RWPE1 (cell line): ENCODE data around the gene MCM3.
A peak's percentile ranks its signal among the peaks of the same experiment; 100 is the strongest.

Experiments
- CTCF ChIA-PET: fragments of 350-600 bp; sonication (Branson Sonifier 250); formaldehyde crosslinking; extraction: SDS; loops from one replicate; lab custom pipeline; 2021; lab: Yijun Ruan, JAX
- POLR2A ChIA-PET: fragments of 400-600 bp; formaldehyde crosslinking; extraction: SDS; loops from one replicate; lab custom pipeline; 2020; ENCODE audit warnings: antibody characterized with exemption; ENCODE audit not compliant: low non-redundant PET; lab: Yijun Ruan, JAX
- DNase-seq: peaks from one replicate; pipeline ENCODE4 v3.0.0; 2012; ENCODE audit warnings: low spot score
- H3K27ac ChIP-seq: fragments of 450-650 bp; 2 replicates; pipeline ENCODE4 v1.5.1; 2017
- CTCF ChIP-seq: fragments of 450-650 bp; conservative IDR thresholded peaks from 2 replicates; pipeline ENCODE4 v1.5.1; 2017; ENCODE audit warnings: low read depth, mild to moderate bottlenecking

The MCM3 gene

GRCh38 chr6:52244400-52244799, 40.1 kb downstream of the MCM3 start, which contains the start of gene IL17F:
IL17F (minus strand) TSS chr6:52244500; CDS start chr6:52244429, 71 bp downstream.
- TF ChIP-seq CTCF, result no peak
- CTCF ChIA-PET, result no interaction called here
- no peak for DNase-seq
- no peak within 1 kb of the TSS for H3K27ac ChIP-seq
- POLR2A ChIA-PET, result no interaction called here

GRCh38 chr6:52243282-52243893, 41.2 kb downstream of the MCM3 start:
- H3K27ac ChIP-seq, result no peak overlapping the region
- ChIA-PET CTCF (no interaction called here), POLR2A (no interaction called here)
- TF ChIP-seq CTCF, result no peak
- DNase-seq, result no peak

GRCh38 chr6:52241819-52242218, 42.7 kb downstream of the MCM3 start:
- POLR2A ChIA-PET, result no interaction called here
- TF ChIP-seq CTCF, result no peak
- CTCF ChIA-PET, result interaction anchor here (1.0 kb wide), 1 partner anchor 8 kb away, joined by 5 read pairs; no protein-coding TSS in a partner anchor
- DNase-seq, result no peak
- H3K27ac ChIP-seq, result no peak overlapping the region

GRCh38 chr6:52233975-52234823, 50.3 kb downstream of the MCM3 start:
- POLR2A ChIA-PET, result no interaction called here
- H3K27ac ChIP-seq, result no peak overlapping the region
- peak; percentile 71 for DNase-seq
- CTCF ChIA-PET, result interaction anchor here (0.5 to 3.9 kb wide), 15 partner anchors 8 to 1651 kb away, joined by 3 to 29 read pairs (median 3); no protein-coding TSS in a partner anchor
- peak; percentile 49 for TF ChIP-seq CTCF

- POLR2A ChIA-PET, result no interaction called here
- DNase-seq, result no peak
- CTCF ChIA-PET, result interaction anchor here (0.6 to 3.9 kb wide), 4 partner anchors 13 to 70 kb away, joined by 3 to 29 read pairs (median 4); no protein-coding TSS in a partner anchor
- no peak overlapping the region for H3K27ac ChIP-seq
- TF ChIP-seq CTCF, result no peak
Measured at GRCh38 chr6:52233005-52233404, 51.5 kb downstream of the MCM3 start.

- POLR2A ChIA-PET, result no interaction called here
- CTCF ChIA-PET, result interaction anchor here (0.6 to 3.9 kb wide), 3 partner anchors 68 to 1384 kb away, joined by 3 to 29 read pairs (median 3); no protein-coding TSS in a partner anchor
Measured at GRCh38 chr6:52231406-52232127, 53.0 kb downstream of the MCM3 start.

More at GRCh38 chr6:52231406-52232127, 53.0 kb downstream of the MCM3 start:
- no peak for DNase-seq
- H3K27ac ChIP-seq, result no peak overlapping the region
- no peak for TF ChIP-seq CTCF
